Adipose tissue (tissue), 3 donors: ENCODE measurements around the gene ALDH1L1. TPM values are rescaled to one million over a fixed set of nuclear protein-coding genes. Genes with fewer than 3 reads are reported as not detected.

Experiments used
- H3K27ac ChIP-seq: one replicate; pipeline ENCODE4 v1.5.1; 2013; ENCODE audit warnings: low read depth, low read length
- WGBS, 3 donors: extraction: QIAGEN DNeasy Blood & Tissue Kit; methylation state at CpG; one replicate each; pipeline ENCODE4 v1.1.7; 2013; 5-methylcytosine and 5-hydroxymethylcytosine counted together
- polyA plus RNA-seq, 3 donors: library from polyadenylated mRNA; stranded (reverse); fragments of 200-250 nt; gene quantifications; one replicate each; pipeline ENCODE4 v1.2.3, GENCODE V29; 2013
- donor health status: healthy with polysubstance abuse.
- donor health status: Bipolar disorder and iron deficiency.
- donor health status: healthy.

Gene ALDH1L1
- polyA plus RNA-seq, 3 donors: 38.3 to 262 (median 76.0) TPM

- no peak overlapping the region for H3K27ac ChIP-seq
- WGBS, 3 donors: 84 to 91% (median 87%) methylated on average over 12 to 13 of the region's 13 CpGs
These were observed 51.6 kb downstream of the ALDH1L1 start for GRCh38 chr3:126128504-126129397.

GRCh38 chr3:126127904-126128303 lies 52.5 kb downstream of the ALDH1L1 start:
- WGBS, 3 donors: 77 to 91% (median 91%) methylated on average over 7 of the region's 7 CpGs
- no peak overlapping the region for H3K27ac ChIP-seq

GRCh38 chr3:126127452-126127851 lies 52.9 kb downstream of the ALDH1L1 start:
- H3K27ac ChIP-seq: no peak overlapping the region
- WGBS, 3 donors: 79 to 88% (median 88%) methylated on average over 10 of the region's 10 CpGs

- WGBS, 3 donors: 77 to 85% (median 80%) methylated on average over 10 of the region's 10 CpGs
- H3K27ac ChIP-seq: no peak overlapping the region
These were observed 53.5 kb downstream of the ALDH1L1 start for GRCh38 chr3:126126811-126127431.

- 88 to 90% (median 88%) methylated on average over 12 of the region's 12 CpGs for WGBS, 3 donors
- no peak overlapping the region for H3K27ac ChIP-seq
These were observed 54.1 kb downstream of the ALDH1L1 start for GRCh38 chr3:126126286-126126685.

GRCh38 chr3:126125781-126126251 lies 54.6 kb downstream of the ALDH1L1 start:
- H3K27ac ChIP-seq: no peak overlapping the region
- 50 to 97% (median 59%) methylated on average over 2 of the region's 2 CpGs for WGBS, 3 donors

- 89 to 98% (median 90%) methylated on average over 5 of the region's 5 CpGs for WGBS, 3 donors
- no peak overlapping the region for H3K27ac ChIP-seq
These were observed 55.0 kb downstream of the ALDH1L1 start for GRCh38 chr3:126125341-126125740.

- WGBS, 3 donors: 87 to 95% (median 92%) methylated on average over 9 of the region's 9 CpGs
- H3K27ac ChIP-seq: no peak overlapping the region
These were observed 55.5 kb downstream of the ALDH1L1 start for GRCh38 chr3:126124896-126125295.

GRCh38 chr3:126124148-126124868 lies 56.1 kb downstream of the ALDH1L1 start:
- 72 to 81% (median 77%) methylated on average over 10 of the region's 10 CpGs for WGBS, 3 donors

GRCh38 chr3:126121632-126122031 lies 58.8 kb downstream of the ALDH1L1 start:
- no peak overlapping the region for H3K27ac ChIP-seq
- WGBS, 3 donors: 87 to 93% (median 87%) methylated on average over 4 of the region's 4 CpGs

More at GRCh38 chr3:126124148-126124868, 56.1 kb downstream of the ALDH1L1 start:
- no peak overlapping the region for H3K27ac ChIP-seq

GRCh38 chr3:126121074-126121473 lies 59.3 kb downstream of the ALDH1L1 start:
- 91 to 93% (median 93%) methylated on average over 9 of the region's 9 CpGs for WGBS, 3 donors
- H3K27ac ChIP-seq: no peak overlapping the region

- 92 to 96% (median 94%) methylated on average over 8 of the region's 8 CpGs for whole genome bisulfite sequencing, 3 donors
- H3K27ac ChIP-seq: no peak overlapping the region
These were observed 60.4 kb downstream of the ALDH1L1 start for GRCh38 chr3:126119976-126120375.

- WGBS, 3 donors: 88 to 90% (median 89%) methylated on average over 7 of the region's 7 CpGs
- H3K27ac ChIP-seq: no peak overlapping the region
These were observed 61.2 kb downstream of the ALDH1L1 start for GRCh38 chr3:126119008-126119675.

GRCh38 chr3:126118591-126118990 lies 61.8 kb downstream of the ALDH1L1 start:
- no peak overlapping the region for H3K27ac ChIP-seq
- 81 to 93% (median 83%) methylated on average over 11 of the region's 11 CpGs for WGBS, 3 donors

- 73 to 80% (median 77%) methylated on average over 9 of the region's 9 CpGs for WGBS, 3 donors
- no peak overlapping the region for H3K27ac ChIP-seq
These were observed 62.6 kb downstream of the ALDH1L1 start for GRCh38 chr3:126117786-126118185.

- H3K27ac ChIP-seq: no peak overlapping the region
- WGBS, 3 donors: 93 to 96% (median 95%) methylated on average over 3 of the region's 3 CpGs
These were observed 63.2 kb downstream of the ALDH1L1 start for GRCh38 chr3:126117212-126117611.

- no peak overlapping the region for H3K27ac ChIP-seq
- WGBS, 3 donors: 68 to 100% (median 70%) methylated on average over 1 of the region's 1 CpG
These were observed 63.9 kb downstream of the ALDH1L1 start for GRCh38 chr3:126116526-126116925.
